HG03135 (cell line): Measurements from ENCODE around the gene DYRK1A.
"Not testable (repeated sequence)": the region's sequence is repeated elsewhere in the genome, so short reads cannot be mapped to it uniquely, and the experiment has no call there.

Source experiments
- ATAC-seq: cut with Tn5 transposase; IDR thresholded peaks from one replicate; pipeline ENCODE4 v1.9.1; 2021; ENCODE audit warnings: mild to moderate bottlenecking, moderate library complexity; ENCODE audit not compliant: unreplicated experiment

DYRK1A gene

GRCh38 chr21:37366482-37367316, at the start of gene DYRK1A:
TSS of gene DYRK1A (plus strand) at chr21:37366773. CDS start at chr21:37420375, 53,602 bp downstream.
- peak; percentile 62 for ATAC-seq

GRCh38 chr21:37319551-37319950, 47.0 kb upstream of the DYRK1A start:
- no peak for ATAC-seq

- ATAC-seq = no peak
Observed at GRCh38 chr21:37322084-37322483, 44.5 kb upstream of the DYRK1A start.

GRCh38 chr21:37324558-37324957, 42.0 kb upstream of the DYRK1A start:
- no peak for ATAC-seq

GRCh38 chr21:37328147-37328546, 38.4 kb upstream of the DYRK1A start:
- not testable (repeated sequence) for ATAC-seq

- no peak for ATAC-seq
Observed at GRCh38 chr21:37331411-37331810, 35.2 kb upstream of the DYRK1A start.

- no peak for ATAC-seq
Observed at GRCh38 chr21:37335053-37335452, 31.5 kb upstream of the DYRK1A start.

GRCh38 chr21:37337179-37337578, 29.4 kb upstream of the DYRK1A start:
- ATAC-seq = no peak

GRCh38 chr21:37337831-37338230, 28.7 kb upstream of the DYRK1A start:
- no peak for ATAC-seq

- no peak for ATAC-seq
Observed at GRCh38 chr21:37338671-37339551, 27.7 kb upstream of the DYRK1A start.

GRCh38 chr21:37339552-37339939, 27.0 kb upstream of the DYRK1A start:
- no peak for ATAC-seq

GRCh38 chr21:37341254-37341960, 25.2 kb upstream of the DYRK1A start:
- ATAC-seq = no peak

- ATAC-seq = no peak
Observed at GRCh38 chr21:37342046-37342632, 24.4 kb upstream of the DYRK1A start.

GRCh38 chr21:37346841-37347430, 19.6 kb upstream of the DYRK1A start:
- ATAC-seq = no peak

- no peak for ATAC-seq
Observed at GRCh38 chr21:37348664-37349063, 17.9 kb upstream of the DYRK1A start.

GRCh38 chr21:37350472-37350871, 16.1 kb upstream of the DYRK1A start:
- ATAC-seq = no peak

- no peak for ATAC-seq
Observed at GRCh38 chr21:37356706-37357105, 9.9 kb upstream of the DYRK1A start.

GRCh38 chr21:37357691-37358090, 8.9 kb upstream of the DYRK1A start:
- ATAC-seq = no peak

GRCh38 chr21:37358397-37358796, 8.2 kb upstream of the DYRK1A start:
- no peak for ATAC-seq

- no peak for ATAC-seq
Observed at GRCh38 chr21:37363936-37364335, 2.6 kb upstream of the DYRK1A start.
